HFF-Myc (cell line): ENCODE results near the gene RRAGA.
A peak's percentile ranks its signal among the peaks of the same experiment; 100 is the strongest.

Experiments used
- DNase-seq: peaks from one replicate; pipeline ENCODE4 v3.0.0-alpha.2; 2011; ENCODE audit warnings: low read depth; ENCODE audit errors: extremely low read depth
- H3K4me3 ChIP-seq: replicated peaks from 2 replicates; pipeline ENCODE4 v1.5.1; 2011; ENCODE audit warnings: low read depth, mild to moderate bottlenecking, control low read depth, low read length
- CTCF ChIP-seq: IDR thresholded peaks from 2 replicates; pipeline ENCODE4 v1.5.1; 2012; ENCODE audit warnings: mild to moderate bottlenecking, low read depth, low read length, control low read depth; ENCODE audit errors: missing control alignments

The RRAGA gene

GRCh38 chr9:19023078-19023477 lies 26.1 kb upstream of the RRAGA start:
- DNase-seq = no peak
- no peak for TF ChIP-seq CTCF
- H3K4me3 ChIP-seq = no peak overlapping the region

GRCh38 chr9:19026375-19026774 lies 22.9 kb upstream of the RRAGA start:
- H3K4me3 ChIP-seq = no peak overlapping the region
- TF ChIP-seq CTCF = no peak
- DNase-seq = no peak

GRCh38 chr9:19027825-19028224 lies 21.4 kb upstream of the RRAGA start:
- no peak for TF ChIP-seq CTCF
- no peak for DNase-seq
- no peak overlapping the region for H3K4me3 ChIP-seq

GRCh38 chr9:19028835-19029451 lies 20.3 kb upstream of the RRAGA start:
- peak; percentile 49 for DNase-seq
- no peak overlapping the region for H3K4me3 ChIP-seq
- peak; percentile 59 for TF ChIP-seq CTCF

GRCh38 chr9:19030899-19031298 lies 18.3 kb upstream of the RRAGA start:
- TF ChIP-seq CTCF = no peak
- H3K4me3 ChIP-seq = no peak overlapping the region
- DNase-seq = no peak

- TF ChIP-seq CTCF = no peak
- H3K4me3 ChIP-seq = no peak overlapping the region
- no peak for DNase-seq
These were observed 16.8 kb upstream of the RRAGA start for GRCh38 chr9:19032406-19032805.

- TF ChIP-seq CTCF = no peak
- no peak for DNase-seq
- H3K4me3 ChIP-seq = no peak within 1 kb of the TSS
These were observed 16.2 kb upstream of the RRAGA start, which contains the start of gene SAXO1 for GRCh38 chr9:19033015-19033414. Gene SAXO1, minus strand, starts transcription at chr9:19033209. Its CDS starts 301 bp downstream, at chr9:19032908.
